Suppressor macrophage treated with lipopolysaccharide for 1 hour (primary cell): Measurements from ENCODE around the gene TRIM39.

ENCODE experiments used
- DNase-seq, 3 donors: peaks; one replicate each; pipeline ENCODE4 v3.0.0-alpha.2; 2020 to 2022

Gene TRIM39

GRCh38 chr6:30328397-30328796 lies 1.7 kb downstream of the TRIM39 start:
- DNase-seq = no peak

GRCh38 chr6:30329331-30329730 lies 2.6 kb downstream of the TRIM39 start:
- peak; percentile 76 for DNase-seq

DNA sequence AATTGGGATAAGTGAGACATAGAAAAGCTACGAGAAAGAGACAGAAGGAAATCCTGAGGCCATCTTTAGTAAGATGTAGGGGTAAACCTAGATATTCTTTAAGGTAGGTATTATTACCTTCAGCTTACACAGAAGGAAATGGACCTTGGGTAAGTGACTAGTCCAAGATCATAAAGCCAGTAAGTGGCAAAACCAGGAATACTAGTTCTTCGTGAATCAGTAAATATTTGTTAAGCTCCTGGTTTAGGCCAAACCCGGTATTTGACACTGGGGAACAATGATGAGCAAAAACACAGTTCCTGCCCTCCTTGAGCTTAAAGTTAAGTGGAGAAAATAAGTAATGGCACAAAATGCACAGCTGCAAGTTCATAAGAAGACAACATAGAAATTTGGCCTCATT lies 5.3 kb downstream of the TRIM39 start:
- no peak for DNase-seq

- DNase-seq = peak; percentile 56 to 60 (median 60)
These were observed 7.5 kb downstream of the TRIM39 start for GRCh38 chr6:30334075-30334783.

DNA sequence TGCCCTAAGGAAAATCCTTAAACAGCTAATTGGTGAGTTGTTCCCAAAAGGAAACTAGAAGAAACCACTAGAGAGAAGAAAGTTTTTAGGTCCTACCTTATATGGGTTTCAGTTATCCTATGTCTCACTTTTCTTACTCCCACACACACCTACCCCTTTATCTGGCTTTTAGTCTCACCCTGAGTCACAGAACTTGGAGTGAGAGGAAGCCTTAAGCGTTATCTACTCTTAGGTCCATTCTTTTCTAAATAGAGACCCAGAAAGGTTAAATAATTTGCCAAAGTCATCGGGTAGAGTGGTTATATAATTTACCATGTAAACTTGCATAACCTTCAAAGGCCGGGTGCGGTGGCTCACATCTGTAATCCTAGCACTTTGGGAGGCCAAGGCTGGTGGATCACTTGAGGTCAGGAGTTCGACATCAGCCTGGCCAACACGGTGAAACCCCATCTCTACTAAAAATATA lies 13.9 kb downstream of the TRIM39 start:
- no peak for DNase-seq

DNA sequence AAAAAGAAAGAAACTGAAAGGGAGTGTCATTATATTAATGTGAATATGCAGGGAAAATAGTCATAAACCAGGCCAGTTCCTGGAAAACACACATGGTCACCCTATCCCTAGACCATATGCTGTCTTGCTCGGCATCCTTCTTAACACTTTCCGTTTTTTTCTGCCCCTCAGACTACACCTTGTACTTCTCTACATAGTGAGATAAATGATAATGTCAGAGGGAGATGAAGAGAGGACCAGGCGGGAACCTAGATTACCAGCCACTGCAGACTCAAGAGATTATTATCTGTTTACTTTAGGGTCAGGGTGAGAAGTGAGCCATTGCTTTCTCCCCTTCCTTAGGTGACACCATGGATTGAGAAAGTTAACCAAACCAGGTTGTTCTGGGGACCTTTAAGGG lies 14.5 kb downstream of the TRIM39 start:
- DNase-seq = no peak

DNA sequence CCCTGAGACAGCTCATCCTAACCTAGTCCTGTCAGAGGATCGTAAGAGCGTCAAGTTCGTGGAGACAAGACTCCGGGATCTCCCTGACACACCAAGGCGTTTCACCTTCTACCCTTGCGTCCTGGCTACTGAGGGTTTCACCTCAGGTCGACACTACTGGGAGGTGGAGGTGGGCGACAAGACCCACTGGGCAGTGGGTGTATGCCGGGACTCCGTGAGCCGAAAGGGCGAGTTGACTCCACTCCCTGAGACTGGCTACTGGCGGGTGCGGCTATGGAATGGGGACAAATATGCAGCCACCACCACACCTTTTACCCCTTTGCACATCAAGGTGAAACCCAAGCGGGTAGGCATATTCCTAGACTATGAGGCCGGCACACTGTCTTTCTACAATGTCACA lies 15.0 kb downstream of the TRIM39 start:
- DNase-seq = no peak

DNA sequence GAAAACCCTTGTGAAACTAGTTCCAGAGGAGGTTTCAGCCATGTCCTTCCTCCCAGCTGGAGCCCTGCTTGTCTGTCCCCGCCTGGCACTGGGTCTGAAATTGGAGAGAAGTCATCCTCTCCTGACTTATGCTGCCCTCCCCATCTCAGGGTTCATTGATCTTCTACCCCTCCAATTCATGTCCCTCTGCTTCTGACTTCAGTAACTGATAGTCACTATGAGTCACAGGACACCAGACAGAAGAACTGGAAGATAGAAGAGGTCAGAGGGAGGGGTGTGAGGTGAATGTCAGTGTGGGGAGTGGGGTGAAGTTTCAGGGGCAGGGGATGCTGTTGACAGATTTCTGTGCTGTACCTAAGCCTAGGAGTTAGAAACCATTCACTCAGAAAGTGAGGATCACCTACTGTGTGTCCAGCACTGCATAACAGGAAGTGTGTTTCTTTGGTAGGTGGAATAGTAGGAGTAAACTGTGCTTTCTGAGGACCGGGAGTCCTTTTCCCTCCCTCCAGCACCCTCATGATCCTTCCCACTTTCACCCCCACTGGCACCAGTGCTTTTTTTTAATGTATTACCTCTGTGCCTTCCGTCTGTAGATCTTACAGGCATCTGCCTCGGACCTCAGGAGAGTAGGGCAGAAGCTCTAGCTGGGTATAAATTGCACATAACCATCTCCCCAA lies 17.6 kb downstream of the TRIM39 start:
- DNase-seq = no peak

- peak; percentile 71 to 93 (median 83) for DNase-seq
These were observed 18.3 kb downstream of the TRIM39 start, which contains the start of gene RPP21 for GRCh38 chr6:30344868-30345671. Gene RPP21, plus strand, starts transcription at chr6:30345156. Its CDS starts 16 bp downstream, at chr6:30345172.

GRCh38 chr6:30345852-30346251 lies 19.1 kb downstream of the TRIM39 start:
- DNase-seq = no peak

- DNase-seq = no peak
These were observed 22.2 kb downstream of the TRIM39 start for GRCh38 chr6:30348957-30349356.

DNA sequence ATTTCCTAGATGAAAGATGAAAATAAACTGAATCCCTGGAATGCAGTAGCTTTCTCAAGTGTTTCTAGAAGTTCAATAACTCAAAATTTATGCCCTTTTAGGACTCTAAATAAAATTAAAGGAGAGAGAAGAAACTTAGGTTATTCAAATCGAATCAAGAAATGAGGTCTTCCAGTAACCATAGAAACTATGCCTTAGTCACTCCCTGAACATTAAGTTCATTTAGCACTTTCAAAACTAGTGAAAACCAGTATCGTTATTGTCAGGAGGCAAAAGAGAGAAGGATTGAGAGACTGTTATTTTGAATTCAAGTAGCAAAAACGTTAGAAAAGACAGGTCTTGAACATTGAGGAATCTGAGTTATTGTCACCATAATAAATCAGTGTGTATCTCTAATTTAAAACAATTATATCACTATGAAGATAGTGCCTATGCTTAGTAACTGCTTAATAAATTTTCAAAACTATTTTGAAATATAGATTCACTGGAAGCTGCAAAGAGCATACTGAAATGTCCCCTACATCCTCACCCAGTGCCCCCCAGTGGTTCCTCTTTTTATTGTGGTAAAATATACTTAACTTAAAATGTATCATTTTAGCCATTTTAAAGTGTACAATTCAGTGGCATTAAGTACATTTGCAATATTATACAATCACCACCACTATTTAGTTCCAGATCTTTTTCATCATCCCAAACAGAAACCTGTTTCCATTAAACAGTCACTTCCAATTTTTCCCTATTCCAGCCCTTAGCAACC lies 22.9 kb downstream of the TRIM39 start:
- peak in 2 of 3 donors; percentile 15 to 25 for DNase-seq

DNA sequence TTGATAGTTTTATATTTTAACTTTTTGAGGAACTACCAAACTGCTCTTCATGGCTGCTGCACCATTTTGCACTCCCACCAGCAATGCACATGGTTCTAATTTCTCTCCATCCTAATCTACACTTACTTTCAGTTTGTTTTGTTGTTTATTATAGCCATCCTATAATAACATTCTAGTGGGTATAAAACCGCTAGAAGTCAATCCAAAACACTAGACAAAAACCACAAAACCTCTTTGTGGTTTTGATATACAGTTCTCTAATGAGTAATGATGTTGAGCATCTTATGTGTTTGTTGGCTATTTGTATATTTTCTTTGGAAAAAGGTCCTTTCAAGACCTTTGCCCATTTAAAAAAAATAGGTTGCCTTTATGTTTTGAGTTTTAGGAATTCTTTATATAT lies 23.8 kb downstream of the TRIM39 start:
- no peak for DNase-seq

DNA sequence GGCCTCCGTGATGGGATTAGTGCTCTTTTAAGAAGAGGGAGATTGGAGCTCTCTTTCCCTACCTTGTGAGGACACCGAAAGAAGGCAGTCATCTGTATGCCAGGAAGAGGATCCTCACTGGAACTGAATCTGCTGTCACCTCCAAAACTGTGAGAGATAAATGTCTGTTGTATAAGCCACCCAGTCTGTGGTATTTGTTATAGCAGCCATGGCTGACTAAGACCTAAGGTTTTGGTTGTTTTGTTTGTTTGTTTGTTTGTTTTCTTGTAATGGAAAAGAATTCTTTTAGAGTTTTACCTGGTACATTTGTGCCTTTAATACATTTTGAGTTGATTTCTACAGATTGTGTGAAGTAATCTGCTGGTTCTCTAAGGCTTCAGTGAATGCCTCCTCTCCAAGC lies 25.8 kb downstream of the TRIM39 start:
- DNase-seq = no peak

DNA sequence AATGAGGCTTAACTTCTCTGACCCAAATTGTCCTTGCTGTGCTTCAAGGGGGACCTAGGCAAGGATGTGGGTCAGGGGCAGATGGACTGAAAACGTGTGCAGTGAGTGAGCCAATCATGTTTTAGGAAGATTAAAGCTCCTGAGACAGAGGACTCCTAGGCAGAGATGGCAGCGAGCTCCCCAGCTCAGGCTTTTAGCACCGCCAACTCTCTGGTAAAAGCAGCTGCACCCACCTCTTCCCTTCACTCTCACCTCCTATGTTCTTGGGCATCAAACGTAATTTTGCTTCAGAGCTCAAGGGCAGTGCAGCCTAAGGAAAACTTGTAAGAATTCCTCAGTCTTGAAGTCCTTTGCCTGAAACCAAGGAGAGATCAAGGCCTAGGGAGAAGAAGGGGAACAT lies 28.6 kb downstream of the TRIM39 start:
- no peak for DNase-seq

- no peak for DNase-seq
These were observed 29.8 kb downstream of the TRIM39 start for GRCh38 chr6:30356536-30356935.

- peak; percentile 75 to 79 (median 76) for DNase-seq
These were observed 31.2 kb downstream of the TRIM39 start for GRCh38 chr6:30357678-30358540.

DNA sequence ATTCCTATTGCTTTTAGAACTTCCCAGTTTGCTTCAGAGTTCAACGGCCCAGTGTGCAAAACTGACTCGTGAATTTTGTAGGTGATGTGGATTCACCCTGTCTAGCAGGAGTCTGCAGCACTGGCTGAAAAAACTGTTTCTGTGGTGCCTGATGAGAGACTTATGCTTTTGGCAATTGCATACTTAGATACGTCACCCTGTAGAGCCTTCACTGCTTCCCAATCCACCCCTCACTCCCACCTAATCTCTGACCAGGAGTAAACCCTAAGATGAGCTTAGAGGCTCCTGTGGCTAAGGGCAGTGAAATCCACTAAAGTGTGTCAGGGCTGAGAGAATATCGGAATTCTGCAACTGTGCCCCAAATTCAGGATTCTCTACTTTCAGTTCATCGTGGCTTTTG lies 32.5 kb downstream of the TRIM39 start:
- DNase-seq = no peak

- no peak for DNase-seq
These were observed 33.4 kb downstream of the TRIM39 start for GRCh38 chr6:30360139-30360538.

DNA sequence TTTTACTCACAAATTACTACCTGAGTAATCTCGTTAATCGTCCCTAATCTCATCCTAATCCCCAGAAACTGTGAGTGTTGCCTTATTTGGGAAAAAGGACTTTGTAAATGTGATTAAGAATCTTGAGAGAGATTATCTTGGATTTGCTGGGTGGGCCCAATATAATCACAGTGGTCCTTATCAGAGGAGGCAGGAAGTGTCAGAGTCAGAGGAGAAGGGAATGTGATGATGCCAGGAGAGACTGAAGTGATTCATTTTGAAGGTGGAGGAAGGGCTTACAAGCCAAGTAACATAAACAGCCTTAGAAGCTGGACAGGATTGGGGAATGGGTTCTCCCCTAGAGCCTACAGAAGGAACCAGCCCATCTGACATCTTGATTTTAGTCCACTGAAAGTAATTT lies 34.9 kb downstream of the TRIM39 start:
- no peak for DNase-seq

DNA sequence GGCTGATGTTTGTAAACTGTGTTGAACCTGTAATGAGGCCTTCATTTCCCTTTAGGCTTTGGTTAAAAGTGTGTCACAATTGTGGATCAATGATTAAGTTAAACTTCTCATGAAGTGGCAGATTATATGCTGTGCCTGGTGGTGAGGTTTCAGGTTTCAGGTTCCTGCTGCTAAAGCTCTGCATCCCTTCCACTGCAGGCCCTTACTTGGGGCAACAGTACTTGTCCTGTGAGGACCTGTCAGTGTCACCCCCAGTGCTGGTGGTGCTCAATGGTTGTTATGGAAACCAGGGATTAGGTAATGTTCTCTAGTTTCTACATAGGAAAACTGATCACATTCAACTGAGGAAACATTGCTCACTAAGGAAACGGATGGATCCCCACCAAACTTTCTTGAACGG lies 36.7 kb downstream of the TRIM39 start:
- DNase-seq = no peak

DNA sequence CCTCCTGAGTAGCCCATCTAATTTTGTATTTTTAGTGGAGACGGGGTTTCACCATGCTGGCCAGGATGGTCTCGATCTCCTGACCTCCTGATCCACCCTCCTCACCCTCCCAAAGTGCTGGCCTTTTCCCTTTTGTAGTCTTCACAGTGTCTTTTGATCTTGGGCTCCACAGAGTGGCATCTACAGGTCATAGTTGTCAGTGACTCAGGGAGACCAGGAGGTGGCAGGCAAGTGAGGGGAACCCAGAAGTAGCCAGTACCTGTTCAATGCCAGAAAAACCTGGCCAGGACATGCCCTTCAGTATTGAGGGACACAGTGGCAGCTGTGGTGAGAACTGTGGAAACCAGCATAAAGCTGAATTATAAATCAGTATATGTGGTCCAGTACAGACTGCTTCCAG lies 37.9 kb downstream of the TRIM39 start:
- no peak for DNase-seq
